ENCODE results near the gene RALGAPA2. TPM values are rescaled to one million over a fixed set of nuclear protein-coding genes. Genes with fewer than 3 reads are reported as not detected.
"Not testable (repeated sequence)": the region's sequence is repeated elsewhere in the genome, so short reads cannot be mapped to it uniquely, and the experiment has no call there.

The RALGAPA2 gene
- polyA plus RNA-seq, 4 donors: 7.6 to 34.3 (median 17.7) TPM

DNA sequence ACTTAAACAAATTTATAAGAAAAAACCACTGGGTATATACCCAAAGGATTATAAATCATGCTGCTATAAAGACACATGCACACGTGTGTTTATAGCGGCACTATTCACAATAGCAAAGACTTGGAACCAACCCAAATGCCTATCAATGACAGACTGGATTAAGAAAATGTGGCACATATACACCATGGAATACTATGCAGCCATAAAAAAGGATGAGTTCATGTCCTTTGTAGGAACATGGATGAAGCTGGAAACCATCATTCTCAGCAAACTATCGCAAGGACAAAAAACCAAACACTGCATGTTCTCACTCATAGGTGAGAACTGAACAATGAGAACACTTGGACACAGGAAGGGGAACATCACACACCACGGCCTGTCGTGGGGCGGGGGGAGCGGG lies 169.1 kb downstream of the RALGAPA2 start:
- H3K27ac ChIP-seq (ENCODE audit: low read depth in 1 of 3, low read length in 2 of 3); H3K36me3 ChIP-seq (ENCODE audit: control insufficient read depth in 3 of 3, insufficient read depth in 2 of 3, low read depth in 1 of 3, low read length in 3 of 3); FAIRE-seq; DNase-seq; H3K27me3 ChIP-seq (ENCODE audit: control insufficient read depth in 3 of 3, insufficient read depth in 3 of 3, low read length in 3 of 3); H3K4me3 ChIP-seq (ENCODE audit: low read depth in 1 of 3, low read length in 3 of 3); H3K9me3 ChIP-seq (ENCODE audit: control insufficient read depth in 2 of 2, insufficient read depth in 1 of 2, low read depth in 1 of 2, low read length in 1 of 2): not testable (repeated sequence)
- whole genome bisulfite sequencing, 3 donors: 93 to 97% (median 96%) methylated on average over 6 of the region's 7 CpGs
- H3K4me1 ChIP-seq (ENCODE audit: control insufficient read depth in 3 of 3, insufficient read depth in 2 of 3, low read depth in 1 of 3, low read length in 2 of 3): peaks cover 0 to 16% (median 5%) of the 10 kb centered on the region in 3 donors

DNA sequence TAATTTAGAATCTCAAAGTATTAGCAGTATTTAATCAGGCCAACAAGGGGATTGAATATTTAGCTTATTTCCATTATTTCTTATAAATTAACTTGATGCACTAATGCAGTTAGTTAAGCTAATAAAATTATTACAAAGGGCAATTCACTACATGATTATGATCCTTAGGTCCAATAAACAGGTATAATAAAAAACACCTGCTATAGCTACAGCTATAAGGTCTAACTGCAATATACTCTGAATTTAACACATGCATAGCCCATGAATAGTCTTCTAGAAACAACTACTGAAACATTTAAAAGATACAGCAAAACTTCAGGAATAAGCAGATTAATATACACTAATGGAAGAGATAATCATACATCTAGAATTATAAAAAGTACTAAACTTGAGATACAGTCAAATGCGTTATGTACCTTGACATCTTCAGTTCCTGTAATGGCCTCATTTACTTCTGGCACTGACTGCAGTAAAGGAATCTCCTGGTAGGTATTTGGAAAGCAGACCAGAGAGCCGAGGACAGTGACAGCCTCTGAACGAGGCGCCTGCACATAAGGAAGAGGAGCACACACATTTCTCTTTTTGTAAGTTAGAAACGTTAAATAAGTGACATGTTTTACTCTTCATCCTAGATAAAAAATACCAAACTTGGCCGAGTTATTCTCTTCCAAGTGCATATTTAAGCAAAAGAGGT lies 176.1 kb downstream of the RALGAPA2 start:
- WGBS, 3 donors: 24 to 48% (median 42%) methylated on average over 6 of the region's 6 CpGs
- DNase-seq: peak in 1 of 2 donors; percentile 54
- H3K4me3 ChIP-seq (ENCODE audit: low read depth in 1 of 3, low read length in 3 of 3): no peak overlapping the region
- H3K27ac ChIP-seq (ENCODE audit: low read depth in 1 of 3, low read length in 2 of 3): peak overlapping the region in 2 of 3 donors; percentile 11 to 32
- no peaks in the 10 kb centered on the region for H3K4me1 ChIP-seq (ENCODE audit: control insufficient read depth in 3 of 3, insufficient read depth in 2 of 3, low read depth in 1 of 3, low read length in 2 of 3)
- peaks cover 3% of the 10 kb centered on the region in 3 donors for H3K36me3 ChIP-seq (ENCODE audit: control insufficient read depth in 3 of 3, insufficient read depth in 2 of 3, low read depth in 1 of 3, low read length in 3 of 3)
- no peak for FAIRE-seq
- H3K9me3 ChIP-seq (ENCODE audit: control insufficient read depth in 2 of 2, insufficient read depth in 1 of 2, low read depth in 1 of 2, low read length in 1 of 2): no peaks in the 10 kb centered on the region
- H3K27me3 ChIP-seq (ENCODE audit: control insufficient read depth in 3 of 3, insufficient read depth in 3 of 3, low read length in 3 of 3): no peaks in the 10 kb centered on the region

DNA sequence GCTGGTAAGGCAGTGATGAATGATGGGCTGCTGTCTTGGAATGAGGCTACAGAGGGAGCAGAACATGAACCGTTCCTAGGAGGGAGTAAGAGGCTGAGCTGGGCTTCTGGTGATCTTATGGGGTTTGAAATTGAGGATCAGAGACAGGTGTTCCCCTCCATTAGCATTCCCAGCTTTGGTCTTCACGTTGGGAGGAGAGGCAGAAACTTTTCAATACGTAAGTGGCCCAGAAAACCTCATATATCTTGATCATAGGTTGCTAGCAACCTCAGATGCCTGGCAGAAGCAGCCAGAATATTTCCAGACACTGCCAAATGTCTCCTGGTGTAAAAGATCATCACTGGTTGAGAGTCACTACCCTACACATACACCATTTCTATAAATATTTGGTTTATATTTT lies 177.4 kb downstream of the RALGAPA2 start:
- H3K27me3 ChIP-seq (ENCODE audit: control insufficient read depth in 3 of 3, insufficient read depth in 3 of 3, low read length in 3 of 3): no peaks in the 10 kb centered on the region
- WGBS, 3 donors: 78 to 86% (median 82%) methylated on average over 3 of the region's 3 CpGs
- no peaks in the 10 kb centered on the region for H3K4me1 ChIP-seq (ENCODE audit: control insufficient read depth in 3 of 3, insufficient read depth in 2 of 3, low read depth in 1 of 3, low read length in 2 of 3)
- no peak overlapping the region for H3K4me3 ChIP-seq (ENCODE audit: low read depth in 1 of 3, low read length in 3 of 3)
- H3K9me3 ChIP-seq (ENCODE audit: control insufficient read depth in 2 of 2, insufficient read depth in 1 of 2, low read depth in 1 of 2, low read length in 1 of 2): no peaks in the 10 kb centered on the region
- FAIRE-seq: no peak
- no peak overlapping the region for H3K27ac ChIP-seq (ENCODE audit: low read depth in 1 of 3, low read length in 2 of 3)
- H3K36me3 ChIP-seq (ENCODE audit: control insufficient read depth in 3 of 3, insufficient read depth in 2 of 3, low read depth in 1 of 3, low read length in 3 of 3): peaks cover 3 to 15% (median 6%) of the 10 kb centered on the region in 3 donors
- DNase-seq: no peak

- FAIRE-seq: no peak
- Histone ChIP-seq H3K27ac (ENCODE audit: low read depth in 1 of 3, low read length in 2 of 3) (no peak overlapping the region), H3K4me1 (ENCODE audit: control insufficient read depth in 3 of 3, insufficient read depth in 2 of 3, low read depth in 1 of 3, low read length in 2 of 3) (no peaks in the 10 kb centered on the region), H3K9me3 (ENCODE audit: control insufficient read depth in 2 of 2, insufficient read depth in 1 of 2, low read depth in 1 of 2, low read length in 1 of 2) (no peaks in the 10 kb centered on the region), H3K36me3 (ENCODE audit: control insufficient read depth in 3 of 3, insufficient read depth in 2 of 3, low read depth in 1 of 3, low read length in 3 of 3) (peaks cover 3 to 35% (median 10%) of the 10 kb centered on the region in 3 donors), H3K27me3 (ENCODE audit: control insufficient read depth in 3 of 3, insufficient read depth in 3 of 3, low read length in 3 of 3) (no peaks in the 10 kb centered on the region), H3K4me3 (ENCODE audit: low read depth in 1 of 3, low read length in 3 of 3) (no peak overlapping the region)
- no peak for DNase-seq
- WGBS, 3 donors: 90 to 97% (median 94%) methylated on average over 6 of the region's 6 CpGs
Measured at GRCh38 chr20:20531283-20531682, 181.2 kb downstream of the RALGAPA2 start.

DNA sequence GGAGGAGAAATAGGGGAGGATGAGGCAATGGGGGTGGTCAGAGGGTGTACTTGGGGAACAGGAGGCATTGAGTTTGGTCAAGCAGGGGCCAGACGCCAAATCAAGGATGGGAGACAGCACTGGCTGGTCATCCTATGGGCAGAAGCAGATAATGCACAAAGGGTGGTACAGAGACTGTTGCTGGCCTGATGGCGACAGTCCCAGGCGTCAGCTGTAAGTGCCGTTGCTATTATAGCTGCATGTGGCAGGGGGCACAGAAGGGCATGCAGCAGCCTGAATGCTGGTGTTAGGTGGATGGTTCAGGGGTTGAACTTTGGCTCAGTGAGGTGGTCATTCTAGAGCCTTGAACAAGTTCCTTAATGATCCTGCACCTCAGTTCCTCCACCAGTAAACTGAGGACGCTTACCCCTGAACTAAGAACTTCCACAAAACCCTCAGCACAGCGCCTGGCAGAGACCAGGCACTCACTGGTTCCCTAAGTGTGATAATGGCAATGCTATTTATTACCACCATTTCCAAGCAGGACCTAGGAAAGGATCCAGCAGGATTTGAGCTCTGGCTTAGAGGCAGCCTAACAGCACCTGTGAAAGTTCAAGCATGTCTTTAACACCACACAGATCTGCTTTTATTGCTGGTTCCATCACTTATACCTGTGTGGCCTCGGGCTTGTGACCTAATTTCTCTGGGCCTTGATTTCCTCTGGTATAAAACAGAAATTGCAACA lies 181.9 kb downstream of the RALGAPA2 start:
- Histone ChIP-seq H3K27me3 (ENCODE audit: control insufficient read depth in 3 of 3, insufficient read depth in 3 of 3, low read length in 3 of 3) (no peaks in the 10 kb centered on the region), H3K9me3 (ENCODE audit: control insufficient read depth in 2 of 2, insufficient read depth in 1 of 2, low read depth in 1 of 2, low read length in 1 of 2) (no peaks in the 10 kb centered on the region), H3K4me3 (ENCODE audit: low read depth in 1 of 3, low read length in 3 of 3) (no peak overlapping the region), H3K4me1 (ENCODE audit: control insufficient read depth in 3 of 3, insufficient read depth in 2 of 3, low read depth in 1 of 3, low read length in 2 of 3) (no peaks in the 10 kb centered on the region), H3K27ac (ENCODE audit: low read depth in 1 of 3, low read length in 2 of 3) (no peak overlapping the region), H3K36me3 (ENCODE audit: control insufficient read depth in 3 of 3, insufficient read depth in 2 of 3, low read depth in 1 of 3, low read length in 3 of 3) (peaks cover 0 to 37% (median 10%) of the 10 kb centered on the region in 3 donors)
- no peak for DNase-seq
- FAIRE-seq: no peak
- 86 to 94% (median 90%) methylated on average over 7 of the region's 7 CpGs for WGBS, 3 donors

DNA sequence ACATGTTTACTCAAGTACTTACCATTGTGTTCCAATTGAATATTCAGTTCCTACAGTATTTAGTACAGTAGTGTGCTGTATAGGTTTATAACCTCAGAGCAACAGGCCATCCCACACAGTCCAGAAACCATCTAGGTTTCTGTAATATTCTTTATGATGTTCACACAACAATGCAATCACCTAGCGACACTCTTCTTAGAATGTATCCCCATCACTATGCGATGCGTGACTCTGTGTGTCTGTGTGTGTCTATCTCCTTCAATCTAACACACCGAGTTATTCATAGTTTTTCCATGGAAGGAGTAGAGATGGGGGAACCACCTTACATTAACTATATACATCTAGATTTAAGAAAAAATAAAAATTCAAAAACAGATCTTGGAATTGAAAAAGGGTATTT lies 182.8 kb downstream of the RALGAPA2 start:
- WGBS, 3 donors: 95 to 99% (median 96%) methylated on average over 4 of the region's 4 CpGs
- FAIRE-seq: no peak

DNA sequence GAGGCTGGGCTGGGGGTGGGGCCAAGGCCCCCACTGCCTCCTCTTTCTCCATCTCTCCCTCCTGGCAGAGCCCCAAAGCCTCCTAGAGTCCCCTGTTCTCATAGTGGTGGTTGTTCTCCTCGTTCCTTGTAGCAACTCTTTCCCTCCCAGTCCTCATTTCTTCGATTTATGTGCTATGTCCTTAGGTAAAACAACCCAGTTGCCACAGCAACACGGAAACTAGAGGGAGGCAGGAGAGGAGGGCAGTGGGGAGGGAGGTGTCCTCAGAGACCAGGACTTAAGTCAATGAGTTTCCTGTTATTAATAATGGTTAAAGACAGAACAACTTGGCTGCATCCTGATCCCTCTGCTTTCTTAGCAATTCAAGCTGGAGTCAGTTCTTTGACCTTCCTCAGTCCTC lies 183.6 kb downstream of the RALGAPA2 start:
- Histone ChIP-seq H3K4me3 (ENCODE audit: low read depth in 1 of 3, low read length in 3 of 3) (no peak overlapping the region), H3K27me3 (ENCODE audit: control insufficient read depth in 3 of 3, insufficient read depth in 3 of 3, low read length in 3 of 3) (no peaks in the 10 kb centered on the region), H3K4me1 (ENCODE audit: control insufficient read depth in 3 of 3, insufficient read depth in 2 of 3, low read depth in 1 of 3, low read length in 2 of 3) (no peaks in the 10 kb centered on the region), H3K9me3 (ENCODE audit: control insufficient read depth in 2 of 2, insufficient read depth in 1 of 2, low read depth in 1 of 2, low read length in 1 of 2) (no peaks in the 10 kb centered on the region), H3K36me3 (ENCODE audit: control insufficient read depth in 3 of 3, insufficient read depth in 2 of 3, low read depth in 1 of 3, low read length in 3 of 3) (peaks cover 0 to 43% (median 10%) of the 10 kb centered on the region in 3 donors), H3K27ac (ENCODE audit: low read depth in 1 of 3, low read length in 2 of 3) (no peak overlapping the region)
- no peak for DNase-seq
- no peak for FAIRE-seq
- WGBS, 3 donors: 72 to 93% (median 91%) methylated on average over 3 of the region's 3 CpGs

More for the DNA sequence above, 182.8 kb downstream of the RALGAPA2 start:
- Histone ChIP-seq H3K27ac (ENCODE audit: low read depth in 1 of 3, low read length in 2 of 3) (no peak overlapping the region), H3K27me3 (ENCODE audit: control insufficient read depth in 3 of 3, insufficient read depth in 3 of 3, low read length in 3 of 3) (no peaks in the 10 kb centered on the region), H3K9me3 (ENCODE audit: control insufficient read depth in 2 of 2, insufficient read depth in 1 of 2, low read depth in 1 of 2, low read length in 1 of 2) (no peaks in the 10 kb centered on the region), H3K4me1 (ENCODE audit: control insufficient read depth in 3 of 3, insufficient read depth in 2 of 3, low read depth in 1 of 3, low read length in 2 of 3) (no peaks in the 10 kb centered on the region), H3K4me3 (ENCODE audit: low read depth in 1 of 3, low read length in 3 of 3) (no peak overlapping the region), H3K36me3 (ENCODE audit: control insufficient read depth in 3 of 3, insufficient read depth in 2 of 3, low read depth in 1 of 3, low read length in 3 of 3) (peaks cover 0 to 38% (median 10%) of the 10 kb centered on the region in 3 donors)
- DNase-seq: no peak

GRCh38 chr20:20527661-20528060 lies 184.8 kb downstream of the RALGAPA2 start:
- 95 to 100% (median 98%) methylated on average over 4 of the region's 4 CpGs for WGBS, 3 donors
- Histone ChIP-seq H3K4me3 (ENCODE audit: low read depth in 1 of 3, low read length in 3 of 3) (no peak overlapping the region), H3K27ac (ENCODE audit: low read depth in 1 of 3, low read length in 2 of 3) (no peak overlapping the region), H3K27me3 (ENCODE audit: control insufficient read depth in 3 of 3, insufficient read depth in 3 of 3, low read length in 3 of 3) (no peaks in the 10 kb centered on the region), H3K36me3 (ENCODE audit: control insufficient read depth in 3 of 3, insufficient read depth in 2 of 3, low read depth in 1 of 3, low read length in 3 of 3) (peaks cover 0 to 43% (median 10%) of the 10 kb centered on the region in 3 donors), H3K9me3 (ENCODE audit: control insufficient read depth in 2 of 2, insufficient read depth in 1 of 2, low read depth in 1 of 2, low read length in 1 of 2) (no peaks in the 10 kb centered on the region), H3K4me1 (ENCODE audit: control insufficient read depth in 3 of 3, insufficient read depth in 2 of 3, low read depth in 1 of 3, low read length in 2 of 3) (no peaks in the 10 kb centered on the region)
- no peak for FAIRE-seq
- no peak for DNase-seq
